Lung (tissue), 12 donors: ENCODE results near the gene PCSK6. TPM values are rescaled to one million over a fixed set of nuclear protein-coding genes. Genes with fewer than 3 reads are reported as not detected.
A peak's percentile ranks its signal among the peaks of the same experiment; 100 is the strongest.

Experiments
- ATAC-seq: fragments of 200-7000 bp; cut with Tn5 transposase; one replicate; pipeline ENCODE4 v1.9.1; 2020; ENCODE audit warnings: moderate number of reproducible peaks; ENCODE audit not compliant: insufficient read depth, low FRiP score
- DNase-seq, 3 donors: peaks; one replicate each; pipeline ENCODE4 v3.0.0-alpha.2; 2013 to 2017
- H3K27ac ChIP-seq, 2 donors: one replicate each; pipeline ENCODE4 v1.5.1; 2013; ENCODE audit warnings: mild to moderate bottlenecking in 2 of 2, moderate library complexity in 2 of 2, control low read depth in 1 of 2, inconsistent platforms in 1 of 2, low read depth in 1 of 2, low read length in 1 of 2
- H3K27me3 ChIP-seq, 3 donors: one replicate each; pipeline ENCODE4 v1.5.1; 2013; ENCODE audit warnings: low read length in 2 of 3; ENCODE audit not compliant: control insufficient read depth in 3 of 3, insufficient read depth in 3 of 3
- H3K36me3 ChIP-seq, 4 donors: one replicate each; pipeline ENCODE4 v1.5.1; 2013; ENCODE audit warnings: low read length in 4 of 4, mild to moderate bottlenecking in 1 of 4, moderate library complexity in 1 of 4; ENCODE audit not compliant: control insufficient read depth in 4 of 4, insufficient read depth in 4 of 4
- H3K4me1 ChIP-seq, 5 donors: one replicate each; pipeline ENCODE4 v1.5.1; 2013; ENCODE audit warnings: low read length in 5 of 5, mild to moderate bottlenecking in 2 of 5, moderate library complexity in 1 of 5; ENCODE audit not compliant: control insufficient read depth in 5 of 5, insufficient read depth in 5 of 5
- H3K4me3 ChIP-seq: one replicate; pipeline ENCODE4 v1.5.1; 2013; ENCODE audit warnings: mild to moderate bottlenecking, control low read depth, moderate library complexity
- H3K9ac ChIP-seq, 2 donors: one replicate each; pipeline ENCODE4 v1.5.1; 2013; ENCODE audit warnings: low read length in 2 of 2, control low read depth in 1 of 2; ENCODE audit not compliant: insufficient read depth in 1 of 2
- H3K9me3 ChIP-seq, 4 donors: one replicate each; pipeline ENCODE4 v1.5.1; 2013; ENCODE audit warnings: low read length in 3 of 4, mild to moderate bottlenecking in 1 of 4, moderate library complexity in 1 of 4; ENCODE audit not compliant: control insufficient read depth in 4 of 4, insufficient read depth in 3 of 4
- whole genome bisulfite sequencing, 2 donors: extraction: QIAGEN DNeasy Blood & Tissue Kit; methylation state at CpG; one replicate each; pipeline ENCODE4 v1.1.7; 2013; 5-methylcytosine and 5-hydroxymethylcytosine counted together
- polyA plus RNA-seq, 2 donors: library from polyadenylated mRNA; stranded (reverse); fragments of 200-250 nt; gene quantifications; one replicate each; pipeline ENCODE4 v1.2.1, GENCODE V29; 2013
- total RNA-seq, 2 donors: library from RNA; depleted of rRNA in 1 of 2; stranded (reverse); fragments of >200 nt in 1 of 2; gene quantifications; one replicate each; pipeline ENCODE4 v1.2.1, GENCODE V29; 2014 to 2021
- TF ChIP-seq, protein P1 (sequence below): IDR thresholded peaks from 2 replicates; pipeline ENCODE4 v1.5.1; 2012; ENCODE audit warnings: mild to moderate bottlenecking; ENCODE audit errors: control extremely low read depth, extremely low read depth
- donor health status: control.
- donor health status: control.
- donor health status: Bipolar disorder and iron deficiency.
- donor health status: healthy.
- donor health status: DM: yes; HTN: yes; CAD: no.

Gene PCSK6
- total and polyA plus RNA-seq, 4 donors: 4.6 to 41.0 (median 8.4) TPM

DNA sequence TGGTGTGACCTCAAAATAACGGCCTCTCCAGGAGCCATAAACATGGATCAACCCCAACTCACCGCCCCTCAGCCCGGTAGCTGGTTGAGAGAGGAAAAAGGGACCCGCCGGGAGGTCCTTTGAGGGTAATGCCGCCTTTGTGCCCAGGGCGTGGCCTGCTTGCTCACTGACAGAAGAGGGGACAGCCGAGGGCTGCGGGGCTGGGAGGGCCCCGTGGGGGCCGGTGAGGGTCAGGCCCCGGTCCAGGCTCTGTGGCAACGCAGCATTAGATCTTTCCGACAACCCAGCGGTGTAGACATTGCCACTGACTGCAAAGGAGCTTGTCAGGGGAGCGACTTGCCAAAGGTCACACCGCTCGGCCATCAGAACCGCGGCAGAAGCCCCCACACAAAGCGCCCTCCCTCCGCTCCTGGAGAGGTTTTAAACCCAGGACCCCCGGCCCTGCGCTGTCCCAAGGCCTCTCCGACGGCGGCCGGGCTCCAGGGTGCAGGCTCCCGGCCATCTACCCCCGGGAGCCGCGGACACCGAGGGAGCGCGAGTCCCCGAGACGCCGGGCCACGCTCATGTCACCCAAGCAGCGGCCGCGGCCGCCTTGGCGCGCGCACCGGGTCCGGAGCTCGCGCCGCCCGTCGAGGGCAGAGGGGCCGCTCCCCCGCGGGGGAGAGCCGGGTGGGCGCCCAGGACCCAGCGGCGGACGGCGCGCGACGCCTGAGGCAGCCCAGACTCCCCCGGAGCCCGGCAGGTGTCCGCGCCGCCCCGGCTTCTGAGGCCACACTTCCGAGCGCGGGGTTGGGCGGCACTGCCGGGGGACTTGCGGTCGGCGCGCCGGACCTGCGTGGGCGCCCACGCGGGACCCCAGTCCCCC is 975 bp downstream of the PCSK6 start:
- Histone ChIP-seq H3K4me1 (peaks cover 0 to 31% (median 10%) of the 10 kb centered on the region in 5 donors), H3K27me3 (peaks cover 0 to 21% (median 0%) of the 10 kb centered on the region in 3 donors), H3K36me3 (no peaks in the 10 kb centered on the region), H3K9me3 (peaks cover 0 to 3% (median 0%) of the 10 kb centered on the region in 4 donors), H3K27ac (no peak overlapping the region), H3K9ac (no peak overlapping the region), H3K4me3 (peak overlapping the region; percentile 40)
- DNase-seq (no peak), ATAC-seq (no peak)
- 9 to 13% methylated on average over 31 to 85 of the region's 85 CpGs for WGBS, 2 donors
- TF ChIP-seq, protein P1, sequence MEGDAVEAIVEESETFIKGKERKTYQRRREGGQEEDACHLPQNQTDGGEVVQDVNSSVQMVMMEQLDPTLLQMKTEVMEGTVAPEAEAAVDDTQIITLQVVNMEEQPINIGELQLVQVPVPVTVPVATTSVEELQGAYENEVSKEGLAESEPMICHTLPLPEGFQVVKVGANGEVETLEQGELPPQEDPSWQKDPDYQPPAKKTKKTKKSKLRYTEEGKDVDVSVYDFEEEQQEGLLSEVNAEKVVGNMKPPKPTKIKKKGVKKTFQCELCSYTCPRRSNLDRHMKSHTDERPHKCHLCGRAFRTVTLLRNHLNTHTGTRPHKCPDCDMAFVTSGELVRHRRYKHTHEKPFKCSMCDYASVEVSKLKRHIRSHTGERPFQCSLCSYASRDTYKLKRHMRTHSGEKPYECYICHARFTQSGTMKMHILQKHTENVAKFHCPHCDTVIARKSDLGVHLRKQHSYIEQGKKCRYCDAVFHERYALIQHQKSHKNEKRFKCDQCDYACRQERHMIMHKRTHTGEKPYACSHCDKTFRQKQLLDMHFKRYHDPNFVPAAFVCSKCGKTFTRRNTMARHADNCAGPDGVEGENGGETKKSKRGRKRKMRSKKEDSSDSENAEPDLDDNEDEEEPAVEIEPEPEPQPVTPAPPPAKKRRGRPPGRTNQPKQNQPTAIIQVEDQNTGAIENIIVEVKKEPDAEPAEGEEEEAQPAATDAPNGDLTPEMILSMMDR: no peak

DNA sequence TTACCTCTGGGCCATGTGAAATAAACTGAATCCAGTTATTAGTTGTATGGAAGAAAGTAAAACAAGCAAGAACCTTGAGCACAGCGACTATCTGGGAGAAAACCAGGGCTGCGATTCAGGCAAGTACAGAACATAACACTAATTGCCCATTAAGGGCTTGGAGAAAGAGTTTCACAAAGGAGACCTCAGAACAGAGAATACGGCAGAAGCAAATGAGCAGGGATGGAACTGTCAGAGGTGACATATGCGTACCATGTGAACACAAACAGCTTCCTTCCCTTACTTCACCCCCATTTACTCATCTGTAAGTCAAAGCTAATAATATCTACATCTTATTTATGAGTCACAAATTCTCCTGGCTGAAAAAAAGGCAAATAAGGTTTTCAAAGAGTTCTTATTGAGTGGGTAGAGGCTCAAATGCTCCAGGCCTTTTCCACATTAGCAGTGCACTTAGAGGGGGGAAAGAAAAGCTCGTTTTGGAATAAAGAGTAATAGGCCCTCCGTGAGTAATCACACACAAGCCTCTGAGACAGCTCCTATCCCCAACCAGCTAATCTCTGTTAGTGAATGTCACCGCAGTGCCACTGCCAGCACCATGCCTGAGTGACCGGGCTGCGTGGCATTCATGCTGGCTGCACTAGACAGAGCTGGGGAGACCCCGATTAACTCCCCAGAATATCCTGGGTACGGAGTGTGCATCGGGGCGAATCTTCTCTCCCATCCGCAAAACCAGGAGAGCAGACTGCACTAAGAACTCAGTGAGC is 2.6 kb downstream of the PCSK6 start:
- no peak for ATAC-seq
- no peaks in the 10 kb centered on the region for H3K36me3 ChIP-seq
- H3K4me3 ChIP-seq: no peak overlapping the region
- peaks cover 0 to 18% (median 6%) of the 10 kb centered on the region in 5 donors for H3K4me1 ChIP-seq
- 94 to 96% methylated on average over 14 of the region's 14 CpGs for WGBS, 2 donors
- no peak for DNase-seq
- TF ChIP-seq, protein P1: no peak
- no peak overlapping the region for H3K9ac ChIP-seq
- peaks cover 0 to 24% (median 0%) of the 10 kb centered on the region in 3 donors for H3K27me3 ChIP-seq
- H3K27ac ChIP-seq: no peak overlapping the region
- peaks cover 0 to 3% (median 0%) of the 10 kb centered on the region in 4 donors for H3K9me3 ChIP-seq

- 84 to 92% methylated on average over 6 of the region's 6 CpGs for WGBS, 2 donors
- no peak for DNase-seq
- H3K4me1 ChIP-seq: peaks cover 0 to 5% (median under 1%) of the 10 kb centered on the region in 5 donors
- H3K9ac ChIP-seq: no peak overlapping the region
- no peak overlapping the region for H3K4me3 ChIP-seq
- no peak for ATAC-seq
- no peaks in the 10 kb centered on the region for H3K36me3 ChIP-seq
- no peak overlapping the region for H3K27ac ChIP-seq
- peaks cover 0 to 3% (median 0%) of the 10 kb centered on the region in 4 donors for H3K9me3 ChIP-seq
- peaks cover 0 to 23% (median 0%) of the 10 kb centered on the region in 3 donors for H3K27me3 ChIP-seq
- TF ChIP-seq, protein P1: no peak
These were observed 6.0 kb downstream of the PCSK6 start for GRCh38 chr15:101483462-101483861.
